Liver (tissue), 3 donors: Measurements from ENCODE around the gene AKAP13.

Source experiments
- CTCF ChIP-seq: fragments of 150-350 bp; IDR thresholded peaks from 2 replicates; pipeline ENCODE4 v1.5.1; 2017; ENCODE audit warnings: improper control_type of control experiment, low read depth, low read length; ENCODE audit not compliant: missing input control
- JUND ChIP-seq, 2 donors: IDR thresholded peaks; 2 replicates each; pipeline ENCODE4 v1.6.1; 2016; ENCODE audit warnings: antibody characterized with exemption in 2 of 2
- MAX ChIP-seq: IDR thresholded peaks from 2 replicates; pipeline ENCODE4 v1.6.1; 2016; ENCODE audit warnings: antibody characterized with exemption
- ZBTB33 ChIP-seq: IDR thresholded peaks from 2 replicates; pipeline ENCODE4 v1.6.1; 2016; ENCODE audit warnings: antibody characterized with exemption
- donor health status: healthy.
- donor health status: healthy.

- no peak for TF ChIP-seq MAX
- TF ChIP-seq CTCF = no peak
- no peak for TF ChIP-seq JUND (IDR thresholded peaks at IDR 0.05)
- TF ChIP-seq ZBTB33 = no peak
These were observed 17.8 kb upstream of the AKAP13 start for GRCh38 chr15:85362436-85363081.
